Astrocyte of the hippocampus (primary cell): Measurements from ENCODE around the gene WFDC1.

Source experiments
- DNase-seq: peaks from one replicate; pipeline ENCODE4 v3.0.0; 2011; ENCODE audit warnings: low read depth, low spot score

Gene WFDC1

DNA sequence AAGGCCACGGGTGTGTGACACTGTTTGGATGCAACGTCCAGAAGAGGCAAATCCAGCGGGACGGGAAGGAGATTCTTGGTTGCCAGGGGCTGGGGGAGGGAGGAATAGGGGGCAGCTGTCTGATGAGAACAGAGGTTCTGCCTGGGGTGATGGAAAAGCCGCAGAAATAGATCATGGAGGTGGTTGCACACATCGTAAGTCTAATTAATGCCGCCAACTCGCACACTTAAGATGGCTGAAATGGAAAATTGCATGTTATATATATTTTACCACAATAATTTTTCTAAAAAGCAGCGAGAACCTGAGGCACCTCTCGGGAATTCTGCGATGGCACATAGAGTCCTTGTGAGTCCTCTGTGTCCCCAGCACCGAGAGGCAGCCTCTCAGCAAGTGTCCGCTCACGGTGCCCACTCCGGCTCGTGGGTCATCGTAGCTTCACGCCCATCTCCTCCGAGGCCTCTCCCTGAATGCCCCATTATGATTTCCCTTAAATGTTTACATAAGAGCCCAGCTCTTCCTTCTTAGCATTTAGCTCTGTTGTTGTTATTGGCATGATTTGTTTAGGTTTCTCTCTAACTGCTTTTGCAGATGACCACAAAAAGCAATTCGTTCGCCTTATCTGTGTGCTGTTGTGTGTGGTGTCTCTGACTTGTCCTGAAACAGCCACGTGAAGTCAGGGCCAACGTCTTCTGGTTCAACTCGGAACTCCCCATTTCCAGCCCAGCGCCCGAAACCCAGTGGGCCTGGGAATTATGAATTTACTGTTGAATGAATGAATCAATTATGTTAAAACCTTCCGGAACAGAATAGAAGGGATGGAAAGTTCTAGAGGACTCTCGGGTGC lies 7.7 kb downstream of the WFDC1 start:
- DNase-seq = peak; percentile 34

DNA sequence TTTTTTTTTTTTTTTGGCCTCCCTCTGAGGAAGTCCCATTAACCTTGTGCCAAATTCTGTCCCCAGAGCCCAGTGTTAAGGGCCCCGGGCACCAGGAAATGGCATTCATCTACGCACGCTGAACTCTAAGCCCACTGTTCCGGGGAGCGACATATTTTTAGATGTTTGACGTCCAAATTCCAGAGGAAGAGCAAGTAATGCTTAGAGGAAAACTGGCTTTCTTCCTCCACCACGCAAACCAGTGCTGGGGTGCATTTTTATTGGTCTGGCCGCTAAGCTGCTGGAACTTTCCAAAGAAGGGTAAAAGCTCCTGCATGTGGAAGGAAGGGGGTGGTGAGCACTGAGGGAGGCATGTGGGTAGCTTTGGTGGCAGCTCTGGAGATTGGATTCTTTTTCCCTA lies 8.3 kb downstream of the WFDC1 start:
- DNase-seq = peak; percentile 55

DNA sequence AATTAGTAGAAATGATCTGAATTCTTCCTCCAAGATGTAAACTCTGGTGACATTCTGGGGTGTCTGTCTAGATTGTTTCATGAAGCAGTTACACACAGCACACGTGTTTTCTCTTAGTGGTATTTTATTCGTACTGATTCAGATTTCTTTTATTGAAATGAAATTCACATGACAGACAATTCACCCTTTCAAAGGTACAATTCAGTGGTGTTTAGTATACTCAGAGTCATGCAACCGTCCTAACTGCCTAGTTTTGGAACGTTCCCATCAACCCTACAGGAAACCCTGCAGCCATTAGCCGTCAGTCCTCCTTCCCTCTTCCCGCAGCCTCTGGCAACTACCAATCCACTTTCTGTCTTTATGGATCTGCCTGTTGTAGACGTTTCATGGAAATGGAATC lies 8.8 kb downstream of the WFDC1 start:
- DNase-seq = no peak

DNA sequence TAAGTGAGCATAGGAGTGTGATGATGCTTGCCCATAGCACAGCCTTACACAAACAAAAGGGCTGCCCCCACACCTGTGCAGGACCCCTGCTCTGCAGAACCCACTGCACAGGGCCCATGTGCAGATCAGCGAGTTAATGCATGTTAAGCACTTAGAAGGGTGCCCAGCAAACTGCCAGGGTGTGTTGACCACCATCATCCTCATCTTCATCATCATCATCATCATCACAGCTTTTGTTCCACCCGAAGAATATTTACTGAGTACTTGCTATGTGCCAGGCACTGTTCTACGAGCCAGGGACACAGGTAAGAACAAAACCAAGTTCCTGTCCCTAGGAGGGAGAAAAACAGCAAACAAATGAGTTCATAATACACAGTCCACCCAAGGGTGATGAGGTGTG lies 11.9 kb downstream of the WFDC1 start:
- DNase-seq = no peak

DNA sequence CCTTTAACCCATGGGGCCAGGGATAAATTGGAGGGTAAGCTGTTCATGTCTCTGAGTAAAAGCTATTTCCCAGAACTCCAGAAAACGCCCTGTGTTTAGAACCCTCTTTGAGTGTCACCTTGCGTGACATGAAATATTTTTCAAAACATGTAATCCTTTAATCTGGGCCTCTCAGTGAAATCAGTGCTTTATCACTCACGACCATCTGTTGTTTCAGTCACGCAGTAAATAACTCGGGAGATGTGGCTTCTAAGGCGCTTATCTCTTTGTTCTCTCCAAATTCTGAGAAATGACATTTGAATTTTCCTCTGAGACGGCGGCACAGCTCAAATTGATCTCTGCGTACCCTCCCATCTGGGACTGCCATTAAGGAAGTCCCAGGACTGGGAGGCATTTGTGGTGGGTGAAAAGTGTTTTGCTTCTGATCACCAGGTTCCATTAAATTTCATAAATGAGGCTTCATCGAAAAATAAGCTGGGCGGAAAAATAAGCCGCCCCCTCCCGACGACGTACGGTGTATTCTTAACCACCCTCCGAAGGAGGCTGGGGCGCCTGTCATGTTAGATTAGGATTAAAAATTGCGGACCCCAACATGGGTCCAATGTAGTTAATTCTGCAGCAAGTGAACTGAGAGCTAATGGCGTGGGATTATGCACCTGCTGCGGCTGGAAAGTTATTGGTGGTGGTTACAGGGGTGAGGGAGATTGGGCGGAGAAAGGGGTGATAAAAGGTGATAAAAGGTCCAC lies 12.7 kb downstream of the WFDC1 start:
- no peak for DNase-seq

DNA sequence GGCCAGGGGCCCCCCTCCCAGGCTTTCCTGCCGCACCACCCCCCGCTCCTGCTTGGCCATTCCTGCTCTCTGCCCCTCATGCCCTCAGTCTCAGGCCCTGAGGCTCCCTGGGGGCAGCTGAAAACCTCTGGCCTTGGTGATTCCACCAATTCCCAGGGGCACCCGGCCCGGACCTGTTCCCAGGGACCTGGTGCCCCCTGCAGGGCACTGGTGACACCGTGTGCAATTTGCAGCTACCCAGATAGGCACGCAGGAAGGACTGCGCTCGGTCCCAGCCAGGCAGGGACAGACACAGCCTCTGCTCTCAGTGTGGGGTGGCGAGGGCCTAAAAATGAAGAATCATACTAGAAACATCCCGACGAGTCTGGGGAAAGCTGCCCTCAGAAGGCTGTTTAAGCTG lies 13.4 kb downstream of the WFDC1 start:
- DNase-seq = peak; percentile 51

DNA sequence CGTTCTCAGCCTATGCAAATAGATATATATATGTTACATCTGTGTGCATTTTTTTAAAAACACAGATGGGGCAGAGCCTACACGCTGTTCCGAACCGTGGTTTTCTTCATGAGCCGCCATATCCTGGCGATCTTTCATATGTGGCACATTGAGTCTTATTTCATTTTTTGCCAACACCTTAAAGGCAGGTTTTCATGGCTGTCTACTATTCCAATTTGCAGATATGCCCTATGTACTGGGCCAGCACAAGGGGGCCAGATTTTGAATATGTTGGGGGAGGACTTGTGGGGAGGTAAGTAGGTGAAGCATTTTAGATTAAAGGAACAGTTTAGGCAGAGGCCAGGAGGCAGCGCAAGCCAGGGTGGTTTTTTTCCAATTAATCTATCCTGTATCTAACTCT lies 16.0 kb downstream of the WFDC1 start:
- no peak for DNase-seq

DNA sequence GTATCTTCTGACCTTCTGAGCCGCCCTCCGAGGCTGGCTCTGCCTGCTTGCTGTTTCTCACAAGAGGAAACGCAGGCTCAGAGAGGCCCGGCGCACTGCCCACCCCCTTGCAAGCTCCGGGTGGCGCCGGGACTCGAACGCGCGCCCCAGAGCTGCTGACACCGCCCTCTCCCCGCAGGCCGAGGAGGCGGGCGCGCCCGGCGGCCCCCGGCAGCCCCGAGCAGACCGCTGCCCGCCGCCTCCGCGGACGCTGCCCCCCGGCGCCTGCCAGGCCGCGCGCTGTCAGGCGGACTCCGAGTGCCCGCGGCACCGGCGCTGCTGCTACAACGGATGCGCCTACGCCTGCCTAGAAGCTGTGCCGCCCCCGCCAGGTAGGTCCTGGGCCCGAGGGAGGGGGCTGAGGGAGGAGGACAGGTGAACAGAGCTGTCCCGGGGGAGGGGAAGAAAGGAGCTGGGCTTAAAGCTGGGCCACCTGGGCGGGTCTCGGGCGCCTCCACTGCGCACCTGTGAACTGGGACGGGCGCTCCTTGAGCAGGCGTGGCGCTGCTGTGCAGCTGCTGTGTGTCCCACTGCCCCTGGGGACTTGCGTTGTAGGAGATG lies 18.2 kb downstream of the WFDC1 start:
- no peak for DNase-seq

DNA sequence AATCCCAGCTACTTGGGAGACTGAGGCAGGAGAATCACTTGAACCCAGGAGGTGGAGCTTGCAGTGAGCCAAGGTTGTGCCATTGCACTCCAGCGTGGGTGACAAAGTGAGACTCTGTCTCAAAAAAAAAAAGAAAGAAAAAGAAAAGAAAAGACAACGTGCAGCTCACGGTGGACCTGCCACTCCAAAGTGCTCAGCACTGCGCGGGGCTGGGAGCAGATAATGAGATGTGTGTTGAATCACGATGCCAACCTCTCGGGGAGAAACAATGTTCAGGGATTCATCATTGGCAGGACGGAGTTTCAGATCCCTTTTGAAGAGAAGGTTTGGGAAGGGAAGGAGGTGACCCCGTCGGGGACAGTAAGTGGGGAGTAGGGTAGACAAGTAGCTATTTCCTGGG lies 19.2 kb downstream of the WFDC1 start:
- no peak for DNase-seq

DNA sequence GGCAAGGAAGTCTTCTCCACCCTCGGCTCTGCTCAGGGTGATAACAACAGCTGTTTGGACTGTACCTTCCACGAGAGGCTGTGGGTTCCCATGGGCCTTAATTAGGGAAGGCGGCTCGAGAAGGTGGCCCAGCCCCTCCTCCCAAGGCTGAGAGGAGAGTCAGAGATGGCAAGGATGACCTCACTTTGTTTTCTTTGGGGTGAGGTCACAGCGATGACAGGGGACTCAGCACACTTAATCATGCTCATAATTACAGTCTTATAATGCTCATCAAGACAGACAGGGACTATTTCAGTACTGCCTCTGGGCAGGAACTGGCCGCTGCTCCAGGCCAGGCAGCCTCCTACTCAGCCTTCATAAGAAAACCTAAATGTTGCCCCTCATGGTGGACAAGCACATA lies 19.7 kb downstream of the WFDC1 start:
- no peak for DNase-seq

DNA sequence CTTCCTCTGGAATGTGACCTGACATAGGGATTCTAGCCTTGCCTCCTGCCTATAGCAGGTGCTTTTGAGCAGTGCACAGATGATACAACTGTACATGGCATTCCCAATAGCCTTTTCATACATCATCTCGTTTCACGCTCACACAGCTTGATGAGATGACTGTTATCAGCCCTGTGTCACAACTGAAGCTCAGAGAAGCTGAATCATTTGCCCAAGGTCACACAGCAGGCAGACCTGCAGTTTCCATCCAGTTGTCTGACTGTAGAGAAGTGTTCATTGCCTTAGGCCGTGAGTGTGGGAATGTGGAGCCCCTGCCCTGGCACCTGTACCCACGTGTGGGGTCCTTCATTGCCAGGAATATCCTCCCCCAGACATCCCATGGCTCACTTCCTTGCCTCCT lies 20.1 kb downstream of the WFDC1 start:
- no peak for DNase-seq

DNA sequence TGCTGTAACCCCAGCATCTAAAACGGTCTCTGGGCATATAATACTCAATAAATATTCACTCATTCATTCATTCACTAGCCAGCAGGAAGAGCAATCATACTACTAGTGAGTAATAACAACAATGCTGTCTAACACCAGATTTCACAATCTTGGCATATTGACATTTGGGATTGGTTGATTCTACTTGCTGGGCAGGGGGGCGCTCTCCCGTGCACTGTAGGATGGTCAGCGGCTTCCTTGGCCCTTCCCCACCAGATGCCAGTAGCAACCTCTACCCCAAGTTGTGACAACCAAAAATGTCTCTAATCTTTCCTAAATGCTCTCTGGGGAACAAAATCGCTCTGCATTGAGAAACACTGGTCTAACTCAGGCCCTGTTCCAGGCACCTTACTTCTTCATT lies 20.7 kb downstream of the WFDC1 start:
- DNase-seq = no peak

DNA sequence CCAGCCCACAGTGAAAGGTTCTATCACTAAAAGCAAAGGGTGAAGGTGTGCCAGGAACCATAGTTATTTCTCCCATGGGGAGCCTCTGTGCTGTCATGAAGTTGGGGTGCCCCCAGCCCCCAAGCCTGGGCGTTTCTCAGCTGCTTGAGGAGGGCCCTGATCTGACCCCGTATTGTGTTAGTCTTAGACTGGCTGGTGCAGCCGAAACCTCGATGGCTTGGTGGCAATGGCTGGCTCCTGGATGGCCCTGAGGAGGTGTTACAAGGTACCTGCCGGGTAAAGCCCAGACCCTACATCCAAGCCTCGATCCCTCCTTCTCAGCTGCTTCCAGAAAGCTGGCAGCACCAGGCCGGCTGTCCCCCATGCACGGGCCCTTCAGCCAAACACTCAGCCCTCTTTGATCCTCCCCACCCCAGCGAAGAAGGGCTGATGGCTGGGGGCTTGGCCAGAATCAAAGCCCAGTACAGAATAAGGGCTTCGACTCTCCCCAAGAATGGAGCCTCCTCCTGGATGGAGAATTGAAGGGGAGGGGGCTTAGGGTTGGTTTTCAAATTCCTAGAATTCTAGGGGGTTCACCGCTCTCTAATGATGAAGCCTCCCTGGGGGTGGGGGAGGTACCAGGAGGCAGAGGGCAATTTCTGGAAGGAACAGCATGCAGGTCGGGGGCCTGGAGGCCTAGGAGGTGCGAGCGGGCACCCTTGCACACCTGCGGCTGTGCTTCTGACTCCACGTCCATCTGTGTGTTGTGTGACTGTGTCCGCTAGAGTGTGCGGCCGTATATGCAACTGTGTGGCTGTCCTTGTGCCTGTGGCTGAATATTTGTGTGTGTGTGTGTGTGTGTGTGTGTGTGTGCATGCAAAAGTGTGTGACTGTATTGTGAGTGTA lies 23.7 kb downstream of the WFDC1 start:
- no peak for DNase-seq

DNA sequence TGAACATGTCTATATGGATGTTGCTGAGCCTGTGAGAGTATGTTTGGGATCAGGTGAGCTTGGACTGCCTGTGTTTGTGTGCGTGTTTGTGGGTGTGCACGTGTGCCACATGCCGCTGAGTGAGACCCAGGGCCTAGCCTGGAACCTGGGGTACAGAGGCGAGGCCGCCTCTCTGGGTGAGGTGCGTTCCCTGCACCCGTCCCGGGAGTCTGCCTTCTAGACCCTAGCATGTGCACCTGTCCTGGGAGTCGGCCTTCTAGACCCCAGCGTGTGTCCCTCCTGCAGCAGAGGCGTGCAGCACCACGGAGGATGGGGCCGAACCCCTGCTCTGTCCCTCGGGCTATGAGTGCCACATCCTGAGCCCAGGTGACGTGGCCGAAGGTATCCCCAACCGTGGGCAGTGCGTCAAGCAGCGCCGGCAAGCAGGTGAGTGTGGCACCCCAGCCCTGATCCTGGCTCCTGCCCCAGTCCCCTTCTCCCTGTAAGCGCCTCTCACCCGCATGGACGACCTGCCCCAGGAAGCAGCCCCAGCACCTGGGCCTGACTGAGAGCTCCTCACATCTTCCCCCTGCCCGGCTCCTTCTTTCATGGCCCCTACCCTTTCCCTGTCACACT lies 24.6 kb downstream of the WFDC1 start:
- DNase-seq = no peak

DNA sequence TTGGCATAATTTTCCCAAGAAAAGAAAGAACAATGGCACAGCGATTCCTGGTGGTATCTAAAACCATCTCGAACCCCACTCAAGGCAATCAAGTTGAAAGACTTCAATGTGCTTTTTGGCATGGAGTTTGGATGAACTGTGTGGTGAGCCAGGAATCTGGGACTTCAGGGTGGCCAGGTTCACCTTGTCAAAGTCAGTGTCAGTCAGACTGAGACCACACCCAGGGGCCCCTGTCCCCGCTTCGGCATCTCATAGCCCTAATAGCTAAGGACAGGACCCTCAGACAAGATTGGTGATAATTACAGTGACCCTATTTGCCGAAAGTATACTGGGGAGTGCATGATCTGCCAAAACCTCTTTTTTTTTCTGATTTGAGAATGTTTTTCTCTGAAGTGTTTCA lies 25.8 kb downstream of the WFDC1 start:
- no peak for DNase-seq

DNA sequence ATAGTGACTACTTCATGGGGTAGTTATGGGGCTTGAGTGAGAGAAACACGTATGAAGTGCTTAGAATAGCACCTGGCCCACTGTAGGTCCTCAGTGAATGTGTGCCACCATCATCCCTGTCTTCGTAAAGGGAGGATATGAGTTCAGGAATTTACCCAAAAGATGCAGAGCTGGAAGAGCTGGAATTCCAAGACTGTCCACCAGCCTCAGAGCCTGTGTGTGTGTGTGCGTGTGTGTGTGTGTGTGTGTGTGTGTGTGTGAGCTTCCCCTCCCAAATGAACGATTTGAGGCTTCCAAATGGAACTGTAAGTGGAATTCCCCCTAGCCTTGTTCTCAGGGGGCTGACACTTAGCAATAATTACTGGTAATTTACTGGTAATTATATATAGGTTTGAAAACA lies 27.3 kb downstream of the WFDC1 start:
- DNase-seq = no peak

DNA sequence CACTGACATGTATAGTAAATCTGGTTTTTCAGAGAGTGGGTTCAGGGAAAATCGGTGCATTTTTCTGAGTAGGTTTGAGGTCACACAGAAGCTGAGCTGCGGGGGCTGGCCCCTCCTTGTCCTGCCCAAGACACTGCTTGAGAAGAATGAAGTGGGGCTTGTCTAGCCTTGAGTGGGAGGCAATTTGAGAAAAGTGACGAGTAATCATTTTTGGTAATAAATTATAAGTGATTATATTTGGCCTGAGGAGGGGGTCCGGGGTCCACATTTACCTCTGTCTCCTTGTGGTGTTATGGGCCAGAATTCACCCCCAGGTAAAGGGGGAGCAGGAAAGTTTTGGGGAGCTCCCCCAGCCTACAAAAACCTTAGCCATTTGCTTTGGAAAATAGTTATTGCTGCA lies 28.1 kb downstream of the WFDC1 start:
- no peak for DNase-seq

DNA sequence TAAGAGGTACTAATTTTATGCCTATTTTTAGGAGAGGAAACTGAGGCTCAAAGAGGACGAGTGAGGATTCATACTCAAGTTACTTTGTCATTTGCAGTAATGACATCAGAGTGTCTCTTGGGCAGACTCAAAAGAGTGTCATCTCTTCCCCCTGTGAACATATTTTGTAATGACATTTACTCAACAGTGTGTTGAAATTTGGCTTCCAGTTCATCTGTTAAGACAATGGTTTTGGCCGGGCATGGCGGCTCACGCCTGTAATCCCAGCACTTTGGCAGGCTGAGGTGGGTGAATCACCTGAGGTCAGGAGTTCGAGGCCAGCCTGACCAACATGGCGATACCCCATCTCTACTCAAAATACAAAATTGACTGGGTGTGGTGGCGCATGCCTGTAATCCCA lies 28.9 kb downstream of the WFDC1 start:
- no peak for DNase-seq

DNA sequence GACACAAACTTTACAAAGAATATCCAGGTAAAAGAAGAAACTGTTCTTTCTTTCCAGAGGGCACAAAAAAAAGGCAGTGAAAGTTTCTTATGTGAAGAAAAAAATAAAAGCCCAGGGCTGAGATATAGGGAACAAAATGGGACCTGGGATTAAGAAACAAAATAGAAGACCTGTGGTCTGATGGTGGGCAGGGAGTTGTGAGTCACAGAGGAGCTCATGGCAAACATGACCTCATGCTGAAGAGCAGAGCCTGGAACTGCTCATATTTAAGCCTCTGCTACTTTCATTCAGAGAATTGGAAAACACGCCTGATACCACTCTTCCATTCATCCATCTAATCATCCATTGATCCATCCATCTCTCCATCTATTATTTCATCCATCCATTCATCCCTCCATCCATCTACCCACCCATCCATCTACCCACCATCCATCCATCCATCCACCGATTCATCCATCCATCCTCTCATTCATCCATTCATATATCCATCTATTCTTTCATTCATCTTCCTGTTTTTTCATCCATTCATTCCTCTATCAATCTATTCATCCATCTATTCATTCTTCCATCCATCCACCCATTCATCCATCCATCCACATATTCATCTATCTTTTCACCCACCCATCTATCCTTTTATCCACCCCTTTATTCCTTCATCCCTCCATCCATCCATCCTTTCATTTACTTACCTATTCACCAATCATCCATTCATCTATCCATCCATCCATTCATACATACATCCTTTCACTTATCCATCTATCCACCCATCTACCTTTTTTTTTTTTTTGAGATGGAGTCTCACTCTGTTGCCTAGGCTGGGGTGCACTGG lies 30.0 kb downstream of the WFDC1 start:
- DNase-seq = peak; percentile 14

DNA sequence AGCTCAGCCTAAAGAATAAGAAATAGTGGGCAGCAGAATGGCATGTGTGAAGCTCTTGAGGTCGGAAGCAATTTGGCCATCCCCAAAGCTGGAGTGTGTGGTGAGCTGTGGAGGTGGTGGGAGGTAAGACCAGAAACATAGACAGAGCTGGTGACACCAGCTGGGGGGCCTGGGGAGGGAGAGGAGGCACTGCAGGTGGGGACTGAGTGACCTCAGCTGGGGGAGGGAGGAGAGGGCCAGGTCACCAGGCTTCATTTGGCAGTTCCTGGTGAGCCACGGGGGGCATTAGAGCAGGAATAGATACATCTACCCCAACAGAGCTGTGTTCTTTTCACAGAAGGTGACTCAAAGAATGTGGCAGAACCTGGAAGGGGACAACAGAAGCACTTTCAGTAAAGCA lies 31.9 kb downstream of the WFDC1 start:
- DNase-seq = no peak
